GM19452 (cell line): ENCODE measurements around the gene ZMYND11.
"Not testable (repeated sequence)": the region's sequence is repeated elsewhere in the genome, so short reads cannot be mapped to it uniquely, and the experiment has no call there.

ENCODE experiments used
- ATAC-seq: cut with Tn5 transposase; IDR thresholded peaks from one replicate; pipeline ENCODE4 v1.9.1; 2021; ENCODE audit not compliant: unreplicated experiment

The ZMYND11 gene

DNA sequence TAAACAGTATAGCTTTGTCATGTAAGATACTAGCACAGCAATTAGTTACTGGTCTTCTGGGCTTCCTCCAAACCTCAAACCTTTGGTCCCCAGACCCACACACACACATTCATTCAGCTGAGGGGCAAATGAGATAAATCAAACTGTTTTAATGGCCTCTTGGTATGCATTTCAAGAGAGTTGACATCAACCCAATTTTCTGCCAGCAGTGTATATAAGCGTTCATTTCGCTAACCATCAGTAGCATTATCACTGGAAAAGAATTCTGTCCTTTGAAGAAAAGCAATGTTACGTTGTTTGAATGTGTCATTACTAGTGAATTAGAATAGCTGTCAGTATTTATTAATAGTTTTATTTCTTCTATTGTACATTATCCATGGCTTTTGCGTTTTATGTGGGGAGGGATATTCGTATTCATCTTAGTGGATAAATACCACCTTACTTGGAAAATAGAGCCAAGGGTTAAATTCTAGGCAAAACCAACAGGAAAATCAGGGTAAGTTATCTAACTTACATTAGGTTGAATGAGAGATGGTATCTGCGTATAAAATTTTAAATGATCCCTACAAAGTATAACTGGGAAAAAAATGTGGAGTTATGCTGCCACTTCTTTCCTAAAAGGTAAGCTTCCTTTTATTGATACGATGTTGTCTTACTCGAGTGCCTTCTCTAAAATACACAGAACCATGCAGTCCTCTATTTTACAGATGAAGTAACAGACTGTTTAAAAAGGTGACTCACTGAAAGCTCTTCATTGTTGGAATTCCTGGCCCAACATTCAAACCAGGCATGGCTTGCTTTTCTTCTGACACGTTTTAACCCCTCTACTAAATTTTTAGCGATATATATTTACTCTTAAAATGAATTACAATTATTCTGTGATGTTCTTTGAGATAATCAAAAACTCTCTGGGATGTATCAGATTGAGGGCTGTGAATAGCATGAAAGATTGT, 2.0 kb upstream of the ZMYND11 start:
- no peak for ATAC-seq

DNA sequence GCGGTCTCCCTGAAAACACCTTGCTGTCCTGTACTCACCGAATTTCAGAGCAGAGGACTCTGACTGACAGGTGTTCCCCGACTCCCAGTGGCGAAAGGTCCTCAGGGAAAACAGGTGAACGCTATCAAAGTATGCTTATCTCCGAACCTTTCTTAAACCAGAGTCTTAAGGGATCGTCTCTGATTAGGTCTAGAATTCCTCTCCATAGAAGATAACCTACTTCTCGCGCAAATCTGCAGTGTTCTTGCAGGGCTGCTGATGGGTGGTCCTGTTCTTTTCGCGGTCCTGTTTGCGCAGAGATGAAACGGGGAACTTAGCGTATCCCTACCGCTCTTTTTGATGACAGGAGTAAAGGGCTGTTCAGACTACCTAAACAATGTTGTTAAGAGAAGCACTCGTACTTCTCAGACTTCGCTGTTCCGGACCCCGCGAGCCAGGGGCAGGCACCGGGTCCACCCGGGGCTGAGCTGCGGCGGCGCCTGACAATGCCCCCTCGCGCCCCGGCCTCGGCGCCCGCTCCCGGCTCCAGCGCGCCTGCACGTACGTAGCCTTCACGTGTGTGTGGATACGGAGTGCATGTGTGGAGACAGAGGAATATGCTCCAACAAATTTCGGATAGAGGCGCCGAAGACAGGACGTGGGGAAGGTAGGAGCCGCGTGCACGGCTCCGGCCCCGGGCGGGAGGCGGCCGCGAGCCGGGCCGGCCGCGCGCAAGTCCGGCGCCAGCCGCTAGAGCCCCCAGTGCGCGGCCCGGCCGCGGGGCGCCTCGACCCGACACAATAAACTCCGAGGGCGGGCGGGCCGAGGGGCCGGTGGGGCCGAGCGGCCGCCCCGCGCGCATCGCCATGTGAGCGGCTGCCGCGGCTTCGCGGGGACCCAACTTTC, 766 bp upstream of the ZMYND11 start:
- peak; percentile 48 for ATAC-seq

DNA sequence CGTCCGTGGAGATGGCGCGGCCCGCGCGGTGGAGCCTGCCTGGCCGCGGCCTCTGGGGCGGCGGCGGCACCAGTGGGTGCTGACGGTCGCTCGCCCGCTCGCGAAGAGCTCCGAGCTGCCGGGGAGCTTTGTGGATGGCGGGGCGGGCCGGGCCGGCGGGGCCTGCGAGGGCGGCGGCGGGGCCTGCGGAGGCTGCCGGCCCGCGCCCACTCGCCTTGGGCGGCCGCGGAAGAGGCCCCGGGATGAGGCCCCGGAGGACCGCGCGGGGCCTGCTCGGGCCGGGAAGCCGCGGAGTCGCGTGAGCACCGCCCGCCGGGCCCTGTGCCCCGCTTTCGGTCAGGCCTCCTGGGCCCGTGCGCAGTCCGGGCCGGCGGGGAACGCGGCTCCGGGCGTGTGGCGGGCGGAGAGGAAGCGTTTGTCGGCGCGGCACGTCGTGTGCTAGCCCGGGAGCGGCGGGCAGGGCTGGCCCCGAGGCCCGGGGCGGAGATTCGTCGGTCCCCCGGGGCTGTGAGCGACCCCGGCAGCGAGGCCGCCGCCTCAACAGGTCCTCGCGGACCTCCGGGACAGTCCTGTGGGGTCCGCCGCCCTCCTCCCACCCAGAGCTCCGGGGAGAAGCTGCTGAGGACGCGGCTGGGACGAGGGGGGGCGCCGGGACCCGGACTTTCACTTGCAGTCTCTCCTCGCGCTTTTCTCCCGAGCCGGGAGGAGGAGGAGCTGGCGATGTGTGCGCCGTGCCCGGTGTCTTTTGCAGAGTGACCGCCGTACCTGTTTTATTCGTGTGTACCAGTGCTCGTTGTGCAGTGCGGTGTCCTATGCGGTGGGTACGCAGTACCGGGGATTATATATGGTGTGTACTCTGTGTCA, 578 bp downstream of the ZMYND11 start:
- peak; percentile 26 for ATAC-seq

DNA sequence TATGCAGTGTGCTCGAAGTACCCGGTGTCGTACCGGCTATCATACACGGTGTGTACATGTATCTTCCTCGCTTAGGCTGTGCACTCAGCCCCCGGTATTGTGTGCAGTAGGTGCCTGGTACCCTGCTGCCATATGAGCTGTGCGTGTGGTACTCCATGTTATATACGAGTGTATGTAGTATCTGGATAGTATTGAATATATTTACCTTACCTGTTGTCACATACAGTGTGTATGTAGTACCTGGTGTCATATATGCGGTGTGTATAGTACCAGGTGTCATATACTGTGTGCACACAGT, 1.2 kb downstream of the ZMYND11 start:
- peak; percentile 7 for ATAC-seq

DNA sequence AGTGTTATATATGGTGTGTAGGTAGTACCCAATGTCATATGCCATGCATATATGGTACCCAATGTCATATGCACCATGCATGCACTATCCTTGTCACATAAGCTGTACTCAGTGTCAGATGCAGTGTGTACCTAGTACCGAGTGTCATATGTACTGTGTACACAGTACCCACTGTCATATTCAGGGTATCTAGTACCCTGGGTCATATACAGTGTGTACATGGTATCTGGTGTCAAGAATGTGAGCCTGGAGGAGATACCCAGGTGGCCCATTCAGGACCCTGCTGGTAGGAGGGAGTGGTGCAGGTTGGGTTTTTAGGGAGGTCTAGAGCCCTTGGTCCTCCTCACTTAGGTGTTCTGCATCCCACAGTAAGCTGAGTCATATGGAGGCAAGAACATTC, 1.8 kb downstream of the ZMYND11 start:
- ATAC-seq, result peak; percentile 30

DNA sequence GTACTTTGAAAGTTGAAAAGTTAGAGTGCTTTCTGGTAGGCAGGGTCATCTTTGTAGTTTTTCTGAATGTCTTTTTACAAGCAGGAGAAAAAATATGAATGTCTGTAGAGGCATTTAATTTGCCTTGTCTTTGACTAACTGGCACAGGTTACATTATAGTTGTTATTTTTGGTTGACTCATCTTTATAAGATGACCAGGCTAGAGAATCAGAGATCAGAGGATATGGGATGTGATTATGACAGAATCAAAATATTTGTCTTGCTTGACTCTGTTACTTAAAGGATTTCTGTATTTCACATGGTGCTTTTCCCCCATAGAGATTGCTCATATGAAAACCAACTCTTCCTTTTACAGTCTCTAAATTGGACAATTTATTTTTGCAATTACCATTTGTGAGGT, 2.4 kb downstream of the ZMYND11 start:
- ATAC-seq, result no peak

DNA sequence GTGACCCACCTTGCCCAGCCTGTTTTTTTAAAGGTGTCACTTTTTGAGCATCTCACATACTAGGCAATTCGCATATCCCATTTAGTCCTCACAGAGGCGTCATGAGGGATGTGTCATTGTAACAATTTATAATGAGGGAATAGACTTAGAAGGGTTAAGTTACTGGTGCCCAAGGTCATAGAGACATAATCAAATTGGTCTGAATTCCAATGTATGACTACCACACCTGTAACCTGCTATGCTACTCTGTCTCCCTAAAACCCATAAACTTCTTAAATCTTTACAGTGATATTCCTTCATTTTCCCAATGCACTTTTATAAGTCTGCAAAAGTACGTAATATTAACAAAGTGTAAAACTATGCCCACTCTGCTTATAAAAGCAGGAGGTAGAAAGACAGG, 7.1 kb downstream of the ZMYND11 start:
- no peak for ATAC-seq

DNA sequence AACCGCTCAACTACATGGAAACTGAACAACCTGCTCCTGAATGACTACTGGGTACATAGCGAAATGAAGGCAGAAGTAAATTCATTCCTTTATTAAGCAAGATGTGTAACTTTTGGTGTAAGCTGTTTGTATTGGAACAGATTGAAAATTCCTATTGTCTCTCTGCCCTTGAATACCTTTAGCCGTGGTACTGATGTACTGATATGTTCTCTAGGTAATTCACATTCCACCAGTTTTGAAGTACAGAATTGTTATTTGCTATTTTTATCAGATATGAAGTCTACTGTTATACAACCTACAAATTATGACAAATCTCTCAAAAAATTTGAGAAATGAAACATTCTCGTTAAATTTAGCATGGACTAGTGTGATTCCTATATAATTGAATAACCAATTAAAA, 17.7 kb downstream of the ZMYND11 start:
- no peak for ATAC-seq

DNA sequence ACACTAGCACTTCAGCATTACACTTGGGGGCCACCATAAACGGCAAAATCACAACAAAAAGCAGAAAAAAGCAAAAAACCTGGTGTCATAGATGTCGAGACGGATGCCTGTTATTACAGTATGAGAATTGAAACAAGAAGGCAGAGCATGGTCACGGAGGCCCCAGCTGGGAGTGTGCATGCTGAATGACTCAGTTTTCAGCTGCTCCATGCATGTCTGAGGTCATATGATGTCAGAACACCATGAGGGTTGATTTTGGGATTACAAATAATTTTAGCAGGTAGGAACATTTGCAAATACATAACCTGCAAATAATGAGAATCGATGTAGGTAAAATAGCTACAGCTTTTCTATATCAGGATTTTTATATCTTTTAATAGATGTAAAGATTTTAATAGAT, 19.1 kb downstream of the ZMYND11 start:
- no peak for ATAC-seq

DNA sequence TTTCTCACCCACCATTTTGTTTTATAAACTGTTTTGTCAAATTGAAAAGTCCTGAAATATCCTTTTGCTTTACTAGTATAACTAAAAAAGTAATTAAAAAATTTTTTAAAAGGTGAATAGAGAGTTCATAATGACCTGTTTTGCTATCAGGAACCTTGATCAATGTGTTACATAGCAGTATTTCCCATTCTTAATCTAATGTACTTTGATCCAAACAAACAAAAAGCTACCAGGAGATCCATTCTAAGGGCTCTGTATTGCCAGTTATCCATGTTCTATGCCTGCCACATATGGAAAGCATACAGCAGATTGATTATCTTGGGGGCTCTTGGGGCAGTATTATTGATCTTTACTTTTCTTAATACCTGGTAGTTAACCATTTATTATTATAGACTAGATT, 32.1 kb downstream of the ZMYND11 start:
- no peak for ATAC-seq

DNA sequence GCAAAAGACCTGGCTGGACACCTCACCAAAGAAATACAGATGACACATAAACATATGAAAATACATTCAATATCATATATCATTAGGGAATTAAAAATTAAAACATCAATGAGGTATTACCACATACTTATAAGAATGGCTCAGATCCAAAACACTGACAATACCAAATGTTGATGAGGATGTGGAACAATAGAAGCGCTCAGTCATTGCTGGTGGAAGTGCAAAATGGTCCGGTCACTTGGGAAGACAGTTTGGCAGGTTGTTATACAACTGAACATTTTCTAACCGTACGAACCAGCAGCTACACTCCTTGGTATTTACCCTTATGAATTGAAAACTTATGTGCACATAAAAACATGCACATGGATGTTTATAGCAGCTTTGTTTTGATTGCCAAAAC, 38.5 kb downstream of the ZMYND11 start:
- ATAC-seq, result no peak

DNA sequence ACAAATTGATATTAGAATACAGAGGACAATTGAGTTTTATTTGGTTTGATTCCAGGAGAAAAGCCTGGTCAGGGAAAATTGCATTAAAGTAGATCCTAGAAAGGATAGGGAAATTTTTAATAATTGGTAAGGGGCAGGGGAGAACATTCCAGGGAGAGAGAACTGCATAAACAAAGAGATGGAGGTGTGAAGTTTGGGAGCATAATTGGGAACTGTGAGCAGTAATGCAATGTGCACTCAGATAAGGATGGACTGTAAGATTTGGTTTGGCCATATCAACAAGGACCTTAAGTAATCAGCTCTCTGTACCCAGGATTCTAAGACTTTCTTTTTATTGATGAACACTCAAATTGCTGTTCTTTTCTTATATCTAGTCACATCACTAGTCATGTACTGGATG, 41.4 kb downstream of the ZMYND11 start:
- no peak for ATAC-seq

DNA sequence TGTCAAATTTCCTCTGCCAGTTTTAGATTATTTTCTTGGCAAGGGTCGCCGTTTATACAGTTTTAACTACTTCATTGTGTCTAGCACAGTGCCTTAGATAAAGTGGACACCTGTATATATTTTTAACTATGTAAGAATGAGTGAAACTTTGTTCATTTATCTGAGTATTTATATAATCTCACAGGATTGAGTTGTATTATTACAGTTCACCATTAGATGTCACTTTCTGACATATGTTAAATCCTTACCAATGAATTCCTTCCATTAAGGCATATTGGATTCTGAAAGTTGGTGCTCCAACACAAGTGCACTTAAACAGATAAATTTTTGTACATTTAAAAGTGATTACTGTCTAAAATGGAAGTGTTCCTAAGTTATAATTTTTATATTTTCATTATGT, 43.0 kb downstream of the ZMYND11 start:
- no peak for ATAC-seq

DNA sequence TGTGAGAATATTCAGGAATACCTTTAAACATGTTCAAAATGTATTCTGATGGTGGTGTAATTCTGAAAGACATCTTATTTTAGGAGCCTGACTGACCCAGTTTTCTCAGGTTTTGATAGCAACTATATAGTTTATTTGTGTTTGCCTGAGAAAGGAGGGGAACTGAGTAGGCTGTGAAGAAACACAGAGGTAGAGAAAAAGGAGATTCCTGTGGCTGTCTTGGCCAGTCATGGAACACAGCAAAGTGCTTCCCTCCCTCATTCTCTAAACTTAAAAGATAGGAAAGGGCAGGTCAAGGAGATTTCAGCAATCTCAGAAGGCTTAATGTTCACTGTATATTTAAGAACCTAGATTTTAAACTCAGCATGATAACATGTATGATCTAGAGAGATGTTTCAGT, 43.5 kb downstream of the ZMYND11 start:
- ATAC-seq, result no peak

DNA sequence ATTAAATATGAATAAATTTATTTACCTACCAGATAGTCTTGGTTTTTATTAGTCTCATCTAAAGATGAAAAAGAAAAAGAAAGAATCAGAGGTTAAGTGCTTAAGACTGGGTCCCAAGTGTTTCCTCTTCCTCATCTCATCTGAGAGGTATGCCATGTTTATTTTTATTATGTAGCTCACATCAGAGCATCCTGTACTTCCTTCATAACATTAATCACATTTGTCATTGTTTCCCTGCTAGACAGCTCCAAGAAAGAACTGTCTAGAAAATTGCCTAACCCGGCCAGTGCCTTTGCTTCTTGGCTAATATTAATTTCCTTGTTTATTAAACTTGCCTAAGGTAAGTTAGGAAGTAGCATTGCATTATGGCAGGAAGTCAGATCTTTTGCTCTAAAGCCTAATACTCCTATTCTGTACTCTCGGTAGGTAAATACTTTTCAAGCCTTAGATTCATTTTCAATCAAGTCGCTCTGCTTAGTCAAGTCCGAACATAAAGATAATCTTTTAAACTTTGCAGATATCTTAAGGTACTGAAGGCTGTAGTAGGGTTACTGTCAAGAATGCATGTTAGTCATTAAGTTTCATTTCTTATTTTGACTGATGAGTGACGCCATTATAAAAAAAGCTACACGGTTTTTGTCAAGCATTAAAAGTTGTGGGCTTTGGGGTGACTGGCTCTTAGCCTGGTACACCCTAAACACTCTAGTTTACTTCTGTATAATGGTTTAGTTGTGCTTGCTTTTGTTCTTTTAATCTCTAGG, 47.4 kb downstream of the ZMYND11 start:
- ATAC-seq, result peak; percentile 61

DNA sequence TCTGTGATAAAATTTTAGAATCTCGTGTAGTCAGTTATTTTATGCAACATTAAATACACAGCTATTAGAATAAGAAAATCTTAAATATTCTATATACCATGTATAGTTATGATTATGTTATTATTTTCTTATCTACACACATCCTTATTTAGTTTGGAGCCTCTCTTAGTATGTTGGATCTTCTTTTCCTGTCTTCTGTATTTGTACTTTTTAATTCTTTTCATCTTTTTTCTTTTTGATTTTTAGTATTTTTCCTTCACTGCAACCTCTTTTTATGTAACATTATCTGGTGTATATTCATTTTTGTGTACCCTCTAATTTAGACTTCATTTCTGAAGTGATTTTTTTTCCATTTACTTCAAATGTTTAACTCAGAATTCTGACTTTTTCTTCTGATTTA, 48.9 kb downstream of the ZMYND11 start:
- ATAC-seq, result no peak

DNA sequence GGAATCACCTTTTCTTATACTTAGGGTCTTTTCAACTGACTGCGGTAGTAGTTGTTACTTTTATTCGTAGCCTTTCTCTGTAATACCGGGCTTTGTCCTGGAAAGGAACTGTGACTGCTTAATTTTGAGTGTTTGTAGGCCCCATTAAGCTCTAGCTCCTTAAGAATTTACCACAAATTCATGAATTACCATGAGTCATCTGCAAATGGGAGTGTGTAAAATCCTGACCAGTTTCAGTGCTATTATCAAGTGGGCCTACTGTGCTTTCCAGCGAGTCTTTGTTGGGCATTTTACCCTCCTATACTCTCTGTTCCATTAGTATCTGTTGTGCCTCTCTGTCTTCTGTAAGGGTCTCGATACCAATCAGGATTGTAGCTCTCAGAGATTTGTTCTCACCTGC, 49.7 kb downstream of the ZMYND11 start:
- no peak for ATAC-seq

DNA sequence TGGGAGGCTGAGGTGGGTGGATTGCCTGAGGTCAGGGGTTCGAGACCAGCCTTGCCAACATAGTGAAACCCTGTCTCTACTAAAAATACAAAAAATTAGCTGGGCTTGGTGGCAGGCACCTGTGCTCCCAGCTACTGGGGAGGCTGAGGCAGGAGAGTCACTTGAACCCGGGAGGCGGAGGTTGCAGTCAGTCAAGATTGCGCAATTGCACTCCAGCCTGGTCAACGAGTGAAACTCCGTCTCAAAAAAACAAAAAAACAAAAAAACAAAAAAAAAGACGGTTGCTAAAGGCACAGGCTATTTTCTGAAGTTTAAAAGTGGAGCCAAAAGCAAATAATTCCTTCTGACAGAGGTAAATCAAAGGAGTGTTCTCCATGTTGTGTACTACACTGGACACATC, 50.3 kb downstream of the ZMYND11 start:
- ATAC-seq, result not testable (repeated sequence)

DNA sequence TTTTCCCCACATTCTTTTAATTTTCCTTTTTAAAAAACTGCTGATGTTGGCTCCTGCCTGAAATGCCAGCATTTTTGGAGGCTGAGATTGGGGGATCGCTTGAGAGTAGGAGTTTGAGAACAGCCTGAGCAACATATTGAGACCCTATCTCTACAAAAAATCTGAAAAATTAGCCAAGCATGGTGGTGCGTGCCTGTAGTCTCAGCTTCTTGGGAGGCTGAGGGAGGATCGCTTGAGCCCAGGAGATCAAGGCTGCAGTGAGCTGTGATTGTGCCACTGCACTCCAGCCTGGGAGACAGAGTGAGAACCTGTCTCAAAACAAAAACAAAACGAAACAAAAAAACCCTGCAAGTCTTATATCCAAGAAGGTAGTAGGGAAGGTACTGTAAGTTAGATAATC, 51.7 kb downstream of the ZMYND11 start:
- ATAC-seq, result no peak

DNA sequence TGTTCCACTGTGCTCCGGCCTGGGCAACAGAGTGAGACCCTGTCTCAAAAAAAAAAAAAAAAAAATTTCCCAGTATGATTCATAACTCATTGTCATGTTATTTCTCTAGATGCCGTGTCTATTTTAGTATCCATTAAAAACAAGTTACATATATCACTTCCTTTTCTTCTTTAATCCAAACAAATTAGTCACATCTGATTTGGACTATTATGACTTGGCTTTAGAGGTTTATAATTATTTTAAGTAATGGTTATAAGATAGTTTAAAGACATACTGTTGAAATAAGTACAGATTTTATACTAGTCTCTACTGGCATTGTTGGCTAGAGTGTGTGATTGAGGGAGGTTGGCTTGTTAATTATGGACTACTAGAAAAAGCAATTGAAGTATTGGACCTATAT, 53.3 kb downstream of the ZMYND11 start:
- no peak for ATAC-seq

DNA sequence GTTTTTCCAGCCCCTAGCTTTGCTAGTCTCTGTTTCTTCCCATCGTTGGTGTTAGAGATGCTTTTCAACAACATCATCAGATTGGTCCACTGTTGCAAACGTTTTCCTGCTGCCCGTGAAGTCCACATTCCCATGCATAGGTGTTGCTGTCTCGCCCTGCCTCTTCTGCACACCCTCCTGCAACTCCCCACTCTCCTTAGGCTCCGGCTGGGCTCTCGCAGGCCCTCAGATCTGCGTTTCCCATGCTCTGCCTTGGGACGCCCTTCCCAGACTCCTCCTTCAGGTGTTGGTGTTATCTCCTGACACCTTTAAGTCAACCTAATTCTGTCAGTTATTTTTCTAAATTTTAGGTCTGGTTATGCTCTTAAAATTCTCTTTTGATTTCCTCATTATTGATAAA, 55.0 kb downstream of the ZMYND11 start:
- no peak for ATAC-seq
